HepG2 (cell line): ENCODE data around the gene MN1. TPM values are rescaled to one million over a fixed set of nuclear protein-coding genes. Genes with fewer than 3 reads are reported as not detected.

Experiments
- ATAC-seq: fragments of 200-7000 bp; cut with Tn5 transposase; 3 replicates; pipeline ENCODE4 v1.9.1; 2020; ENCODE audit warnings: mild to moderate bottlenecking, moderate library complexity
- BruUV-seq: library from RNA; stranded (reverse); fragments of 400-500 nt; replicated peaks from 2 replicates; lab custom pipeline; 2021; lab: Mats Ljungman, UMichigan
- CTCF ChIA-PET: fragments of 300-600 bp; formaldehyde crosslinking; extraction: SDS; loops from one replicate; lab custom pipeline; 2021; ENCODE audit warnings: low total read pairs, inconsistent platforms, low intra/inter-chr PET ratio; lab: Yijun Ruan, JAX
- POLR2A ChIA-PET: fragments of 350-600 bp; sonication (Branson Sonifier 250); formaldehyde crosslinking; loops from one replicate; lab custom pipeline; 2020; ENCODE audit warnings: antibody characterized with exemption, inconsistent platforms; lab: Yijun Ruan, JAX
- DNase-seq: peaks from one replicate; pipeline ENCODE4 v3.0.0-alpha.2; 2015; ENCODE audit warnings: low spot score
- FAIRE-seq: peaks from 3 replicates; lab custom pipeline; 2011; peaks lifted over from hg19 to GRCh38; lab: Jason Lieb, UNC
- H2AFZ ChIP-seq: one replicate; pipeline ENCODE4 v1.6.1; 2011; ENCODE audit warnings: low read length, inconsistent platforms
- H3K27ac ChIP-seq: fragments of 300-600 bp; 3 replicates; pipeline ENCODE4 v1.8.0; 2011; ENCODE audit warnings: mixed run types, mild to moderate bottlenecking, mixed read lengths, low read length, inconsistent platforms; ENCODE audit not compliant: insufficient read depth; ENCODE audit errors: extremely low read length
- H3K27me3 ChIP-seq, 2 experiments: fragments of 200-600 bp in 1 of 2; 2 replicates in 1 of 2; 3 replicates in 1 of 2; pipeline versions ENCODE4 v1.6.0 to v1.8.0; 2011; ENCODE audit warnings: low read length in 2 of 2, mild to moderate bottlenecking in 2 of 2, moderate library complexity in 2 of 2, inconsistent platforms in 1 of 2; ENCODE audit not compliant: insufficient read depth in 2 of 2, control insufficient read depth in 1 of 2
- H3K36me3 ChIP-seq, 2 experiments: fragments of 200-600 bp in 1 of 2; replicated peaks in 1 of 2; 2 replicates in 1 of 2; 3 replicates in 1 of 2; pipeline versions ENCODE4 v1.5.1 to v1.8.0; 2011; ENCODE audit warnings: low read length in 2 of 2, inconsistent platforms in 1 of 2; ENCODE audit not compliant: insufficient read depth in 2 of 2, control insufficient read depth in 1 of 2
- H3K4me1 ChIP-seq: 2 replicates; pipeline ENCODE4 v1.5.1; 2012; ENCODE audit warnings: low read length, inconsistent platforms; ENCODE audit not compliant: insufficient read depth
- H3K4me2 ChIP-seq: 2 replicates; pipeline ENCODE4 v1.6.0; 2011; ENCODE audit warnings: low read depth, low read length, inconsistent platforms
- H3K4me3 ChIP-seq, 3 experiments: fragments of 200-600 bp in 1 of 3; sonication (generic), shearing (Covaris generic) in 1 of 3; replicated peaks in 1 of 3; 2 replicates each; pipeline ENCODE4 v1.5.1; 2011 to 2016; ENCODE audit warnings: low read length in 3 of 3, inconsistent platforms in 2 of 3, low read depth in 2 of 3, mild to moderate bottlenecking in 2 of 3, control low read depth in 1 of 3, mixed read lengths in 1 of 3; ENCODE audit not compliant: insufficient read depth in 1 of 3
- H3K79me2 ChIP-seq: one replicate; pipeline ENCODE4 v1.6.1; 2011; ENCODE audit warnings: low read length, inconsistent platforms; ENCODE audit not compliant: insufficient read depth
- H3K9ac ChIP-seq: 2 replicates; pipeline ENCODE4 v1.6.0; 2011; ENCODE audit warnings: mild to moderate bottlenecking, low read depth, low read length, inconsistent platforms; ENCODE audit not compliant: insufficient read depth
- H3K9me3 ChIP-seq: 2 replicates; pipeline ENCODE4 v1.5.1; 2012; ENCODE audit warnings: mild to moderate bottlenecking, low read length
- H4K20me1 ChIP-seq: 2 replicates; pipeline ENCODE4 v1.6.0; 2011; ENCODE audit warnings: inconsistent platforms, mild to moderate bottlenecking, low read length, moderate library complexity; ENCODE audit not compliant: insufficient read depth
- AKAP8 ChIP-seq: sonication (generic); formaldehyde crosslinking; IDR thresholded peaks from 2 replicates; pipeline ENCODE4 v1.5.1; 2020; ENCODE audit warnings: mild to moderate bottlenecking, missing genetic modification reagents
- ASH2L ChIP-seq: fragments of 300-600, 200-600 bp; sonication (generic); IDR thresholded peaks from 2 replicates; pipeline ENCODE4 v1.7.0; 2017; ENCODE audit warnings: low read depth, mild to moderate bottlenecking, moderate library complexity, mixed read lengths, low read length; ENCODE audit not compliant: insufficient read length
- CBX5 ChIP-seq: sonication (generic); formaldehyde crosslinking; IDR thresholded peaks from 2 replicates; pipeline ENCODE4 v1.4.0; 2020; ENCODE audit warnings: missing genetic modification reagents, borderline replicate concordance
- GTF2F1 ChIP-seq: fragments of 150-350 bp; IDR thresholded peaks from 2 replicates; pipeline ENCODE4 v1.6.1; 2014; ENCODE audit warnings: low read length
- GTF3A ChIP-seq: sonication (generic); formaldehyde crosslinking; conservative IDR thresholded peaks from 2 replicates; pipeline ENCODE4 v1.4.0; 2020; ENCODE audit warnings: mild to moderate bottlenecking, missing genetic modification reagents
- HHEX ChIP-seq: IDR thresholded peaks from 2 replicates; pipeline ENCODE4 v1.6.1; 2016; ENCODE audit warnings: control low read depth
- MED8 ChIP-seq: sonication (generic); formaldehyde crosslinking; IDR thresholded peaks from 2 replicates; pipeline ENCODE4 v1.8.1; 2023; ENCODE audit warnings: mild to moderate bottlenecking, missing genetic modification reagents; ENCODE audit not compliant: insufficient replicate concordance
- NFIB ChIP-seq: sonication (generic); formaldehyde crosslinking; IDR thresholded peaks from 2 replicates; pipeline ENCODE4 v1.9.0; 2021; ENCODE audit warnings: missing genetic modification reagents, mild to moderate bottlenecking, borderline replicate concordance
- PPARG ChIP-seq: conservative IDR thresholded peaks from 2 replicates; pipeline ENCODE4 v1.6.1; 2016; ENCODE audit warnings: missing biosample characterization, missing genetic modification reagents
- RBM39 ChIP-seq: fragments of 200-400 bp; formaldehyde crosslinking; IDR thresholded peaks from one replicate; pipeline ENCODE4 v1.6.1; 2018; ENCODE audit warnings: antibody characterized with exemption, mild to moderate bottlenecking, low read depth, low read length; ENCODE audit not compliant: poor library complexity, severe bottlenecking
- TRIM24 ChIP-seq: sonication (generic); formaldehyde crosslinking; IDR thresholded peaks from 2 replicates; pipeline ENCODE4 v1.8.0; 2022; ENCODE audit warnings: mild to moderate bottlenecking, missing genetic modification reagents
- ZNF138 ChIP-seq: sonication (generic); formaldehyde crosslinking; IDR thresholded peaks from 2 replicates; pipeline ENCODE4 v1.5.0; 2020; ENCODE audit warnings: mild to moderate bottlenecking, low read depth, missing genetic modification reagents
- ZNF253 ChIP-seq: sonication (generic); formaldehyde crosslinking; IDR thresholded peaks from 2 replicates; pipeline ENCODE4 v1.8.0; 2022; ENCODE audit warnings: mild to moderate bottlenecking, missing genetic modification reagents, borderline replicate concordance
- ZNF724P ChIP-seq: sonication (generic); formaldehyde crosslinking; IDR thresholded peaks from 2 replicates; pipeline ENCODE4 v1.8.0; 2022; ENCODE audit warnings: missing genetic modification reagents, borderline replicate concordance
- WGBS: methylation state at CpG from one replicate; pipeline ENCODE4 v1.1.6; 2017; ENCODE audit warnings: low lambda C conversion rate; 5-methylcytosine and 5-hydroxymethylcytosine counted together
- in situ Hi-C: cut with HindIII; loops from 2 replicates; pipeline ENCODE4 v1.10.0; 2017; ENCODE audit warnings: low pct_unique_long_range_greater_than_20kb; ENCODE audit not compliant: extremely low pct_ligation_motif_present
- intact Hi-C: fragments of 100-400 bp; cut with micrococcal nuclease; formaldehyde crosslinking; loops from one replicate; pipeline ENCODE4 v1.10.0; 2022; ENCODE audit not compliant: unreplicated experiment
- polyA plus RNA-seq, 8 experiments: library from polyadenylated mRNA; depleted of rRNA in 3 of 8; stranded (reverse) in 7 of 8; unstranded in 1 of 8; fragments of >200 nt; fragmentation: Illumina TruSeq in 4 of 8; extraction: Trizol in 4 of 8; gene quantifications; 2 replicates each; pipeline versions ENCODE4 v1.2.1 to v1.2.3, GENCODE V29; 2011 to 2016; ENCODE audit warnings: low read depth in 4 of 8, missing spikeins in 1 of 8, mixed read lengths in 1 of 8; ENCODE audit not compliant: insufficient read depth in 1 of 8
- total RNA-seq, 5 experiments: library from RNA; depleted of rRNA; stranded (reverse); fragments of >200 nt; fragmentation: Illumina TruSeq; extraction: Trizol; gene quantifications; 2 replicates each; pipeline ENCODE4 v1.2.3, GENCODE V29; 2016; ENCODE audit warnings: low read depth in 1 of 5
- TF ChIP-seq, protein P1 (sequence below): sonication (generic); formaldehyde crosslinking; IDR thresholded peaks from 2 replicates; pipeline ENCODE4 v1.8.0; 2022; ENCODE audit warnings: mild to moderate bottlenecking, missing genetic modification reagents, moderate library complexity
- TF ChIP-seq, protein P2 (sequence below): sonication (generic); formaldehyde crosslinking; conservative IDR thresholded peaks from 2 replicates; pipeline ENCODE4 v1.4.0; 2020; ENCODE audit warnings: missing genetic modification reagents

Gene MN1
- total and polyA plus RNA-seq, 2 of the 13 experiments (the other 11 are each of a cell fraction or from before 2014, with no cell fraction given), result 0.01 TPM; not detected in 1

DNA sequence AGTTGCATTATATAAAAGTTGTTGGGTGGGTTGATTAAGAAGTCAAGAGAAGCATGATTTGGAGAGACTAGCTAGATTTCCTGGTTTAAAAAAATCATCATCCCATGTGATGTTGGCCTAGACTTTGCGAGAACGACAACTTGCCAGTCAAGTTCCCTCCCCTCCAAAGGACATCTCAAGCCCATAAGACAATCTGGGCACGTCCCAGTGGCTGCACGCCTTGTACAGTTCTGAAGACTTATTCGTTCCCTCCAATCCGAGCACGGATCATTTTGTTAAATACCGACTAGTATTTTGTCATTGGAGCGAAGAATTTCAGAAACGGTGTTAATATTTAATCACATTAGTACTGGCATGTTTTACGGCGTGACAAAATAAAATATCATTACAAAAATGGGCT is 8.0 kb downstream of the MN1 start (continued):
- TF ChIP-seq, protein P1, sequence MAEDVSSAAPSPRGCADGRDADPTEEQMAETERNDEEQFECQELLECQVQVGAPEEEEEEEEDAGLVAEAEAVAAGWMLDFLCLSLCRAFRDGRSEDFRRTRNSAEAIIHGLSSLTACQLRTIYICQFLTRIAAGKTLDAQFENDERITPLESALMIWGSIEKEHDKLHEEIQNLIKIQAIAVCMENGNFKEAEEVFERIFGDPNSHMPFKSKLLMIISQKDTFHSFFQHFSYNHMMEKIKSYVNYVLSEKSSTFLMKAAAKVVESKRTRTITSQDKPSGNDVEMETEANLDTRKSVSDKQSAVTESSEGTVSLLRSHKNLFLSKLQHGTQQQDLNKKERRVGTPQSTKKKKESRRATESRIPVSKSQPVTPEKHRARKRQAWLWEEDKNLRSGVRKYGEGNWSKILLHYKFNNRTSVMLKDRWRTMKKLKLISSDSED (CRISPR knock-in tag), result no peak
- no peak for TF ChIP-seq GTF3A (CRISPR knock-in tag)
- no peak for TF ChIP-seq HHEX (CRISPR knock-in tag)
- no peak for TF ChIP-seq CBX5 (CRISPR knock-in tag)
- no peak for TF ChIP-seq ZNF253 (CRISPR knock-in tag)

DNA sequence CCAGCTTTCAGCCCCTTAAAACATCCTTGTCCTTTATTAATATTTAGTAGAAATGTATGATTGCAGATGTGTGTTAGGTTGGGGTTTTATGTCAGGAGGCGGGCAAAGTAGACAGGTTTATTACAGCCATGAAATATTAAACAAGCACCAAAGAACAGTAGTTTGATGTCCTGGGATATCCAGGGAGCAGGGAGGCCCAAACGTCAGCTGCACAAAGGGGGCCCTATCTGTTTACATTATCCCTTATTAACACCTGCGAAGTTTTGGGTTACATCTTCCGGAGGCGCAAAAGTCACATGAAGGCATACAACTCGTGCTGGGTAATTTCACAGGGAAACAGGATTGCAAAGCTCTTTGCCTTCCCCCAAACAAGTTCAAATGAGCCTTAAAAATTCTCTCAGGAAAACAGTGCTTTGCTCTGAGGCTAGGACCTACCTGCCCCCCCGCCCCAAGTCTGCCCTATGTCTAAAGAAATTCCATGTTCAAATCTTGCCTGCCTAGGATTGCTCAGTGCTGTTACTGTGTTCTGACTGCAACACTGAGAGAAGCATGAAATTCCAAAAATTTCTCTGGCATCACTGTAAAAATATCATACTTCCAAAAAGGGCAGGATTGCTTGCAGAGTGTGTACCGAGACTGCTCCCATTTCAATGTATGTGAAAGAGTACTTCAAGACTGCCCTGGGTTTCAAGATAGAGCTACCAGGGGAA is 8.9 kb downstream of the MN1 start:
- no TSS peak for BruUV-seq
- Histone ChIP-seq H3K4me1 (no peaks in the 10 kb centered on the region), H3K9me3 (no peaks in the 10 kb centered on the region), H2AFZ (no peak overlapping the region), H3K27ac (no peak overlapping the region), H3K9ac (no peak overlapping the region), H3K36me3 (no peaks in the 10 kb centered on the region), H3K79me2 (no peaks in the 10 kb centered on the region), H3K27me3 (peaks cover 4 to 39% of the 10 kb centered on the region in 2 experiments; a peak in 3 of 5 replicates), H3K4me2 (no peak overlapping the region), H4K20me1 (no peaks in the 10 kb centered on the region), H3K4me3 (no peak overlapping the region)
- no peak for ATAC-seq
- 36% methylated on average over 8 of the region's 8 CpGs for WGBS
- no peak for DNase-seq
- intact Hi-C loops, result no loop called here
- no peak for FAIRE-seq
- POLR2A ChIA-PET, result no interaction called here
- TF ChIP-seq AKAP8 (CRISPR knock-in tag) (no peak), GTF2F1 (no peak), ZNF724P (CRISPR knock-in tag) (no peak), MED8 (CRISPR knock-in tag) (no peak), RBM39 (no peak), ASH2L (no peak), ZNF138 (CRISPR knock-in tag) (no peak), PPARG (CRISPR knock-in tag) (no peak), TRIM24 (CRISPR knock-in tag) (no peak), NFIB (CRISPR knock-in tag) (no peak)
- TF ChIP-seq, protein P2, sequence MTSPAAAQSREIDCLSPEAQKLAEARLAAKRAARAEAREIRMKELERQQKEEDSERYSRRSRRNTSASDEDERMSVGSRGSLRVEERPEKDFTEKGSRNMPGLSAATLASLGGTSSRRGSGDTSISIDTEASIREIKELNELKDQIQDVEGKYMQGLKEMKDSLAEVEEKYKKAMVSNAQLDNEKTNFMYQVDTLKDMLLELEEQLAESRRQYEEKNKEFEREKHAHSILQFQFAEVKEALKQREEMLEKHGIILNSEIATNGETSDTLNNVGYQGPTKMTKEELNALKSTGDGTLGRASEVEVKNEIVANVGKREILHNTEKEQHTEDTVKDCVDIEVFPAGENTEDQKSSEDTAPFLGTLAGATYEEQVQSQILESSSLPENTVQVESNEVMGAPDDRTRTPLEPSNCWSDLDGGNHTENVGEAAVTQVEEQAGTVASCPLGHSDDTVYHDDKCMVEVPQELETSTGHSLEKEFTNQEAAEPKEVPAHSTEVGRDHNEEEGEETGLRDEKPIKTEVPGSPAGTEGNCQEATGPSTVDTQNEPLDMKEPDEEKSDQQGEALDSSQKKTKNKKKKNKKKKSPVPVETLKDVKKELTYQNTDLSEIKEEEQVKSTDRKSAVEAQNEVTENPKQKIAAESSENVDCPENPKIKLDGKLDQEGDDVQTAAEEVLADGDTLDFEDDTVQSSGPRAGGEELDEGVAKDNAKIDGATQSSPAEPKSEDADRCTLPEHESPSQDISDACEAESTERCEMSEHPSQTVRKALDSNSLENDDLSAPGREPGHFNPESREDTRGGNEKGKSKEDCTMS (CRISPR knock-in tag), result no peak
- CTCF ChIA-PET, result no interaction called here
- in situ Hi-C loops, result no loop called here
